GM19397 (cell line): ENCODE data around the gene KCNQ1.

Source experiments
- ATAC-seq: cut with Tn5 transposase; IDR thresholded peaks from one replicate; pipeline ENCODE4 v1.9.1; 2021; ENCODE audit warnings: mild to moderate bottlenecking, moderate library complexity; ENCODE audit not compliant: unreplicated experiment

KCNQ1 gene

DNA sequence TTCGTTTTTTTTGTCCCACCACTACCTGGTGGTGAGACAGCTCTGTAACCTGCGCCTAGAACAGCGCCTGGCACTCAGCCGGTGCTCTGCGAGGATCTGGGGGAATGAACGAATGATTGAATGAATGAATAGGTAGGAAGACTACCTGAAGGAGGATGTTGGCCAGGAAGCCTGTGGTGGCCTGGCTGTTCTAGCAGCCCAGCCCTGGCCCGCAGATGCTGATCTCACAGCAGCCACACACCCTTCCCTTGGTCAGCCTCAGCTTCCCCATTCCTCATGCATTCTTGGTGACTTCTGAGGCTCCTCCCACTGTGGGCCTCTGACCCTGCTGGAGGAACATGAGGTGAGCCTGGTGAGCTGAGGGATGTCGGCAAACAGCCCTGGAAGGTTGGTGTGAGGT, 4.2 kb upstream of the KCNQ1 start:
- no peak for ATAC-seq

DNA sequence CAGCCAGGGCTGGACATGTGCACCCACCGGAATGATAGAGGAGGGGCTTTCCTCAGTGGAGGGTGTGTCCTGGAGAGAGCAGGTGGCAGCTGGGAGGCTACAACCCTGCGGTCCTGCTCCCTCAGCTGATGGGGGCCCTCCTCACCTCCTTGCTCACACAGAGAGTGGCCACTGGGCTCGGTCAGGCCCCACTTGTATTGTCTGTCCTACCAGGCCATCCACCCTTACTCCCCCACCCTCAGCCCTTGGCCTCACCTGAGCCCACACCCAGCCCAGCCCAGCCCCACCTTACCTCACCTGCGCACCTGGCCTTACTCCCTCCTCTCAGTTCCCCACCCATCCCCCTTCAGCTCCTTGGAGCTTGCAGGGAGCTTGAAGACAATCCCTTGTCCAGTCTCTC, 3.6 kb upstream of the KCNQ1 start:
- ATAC-seq, result no peak

DNA sequence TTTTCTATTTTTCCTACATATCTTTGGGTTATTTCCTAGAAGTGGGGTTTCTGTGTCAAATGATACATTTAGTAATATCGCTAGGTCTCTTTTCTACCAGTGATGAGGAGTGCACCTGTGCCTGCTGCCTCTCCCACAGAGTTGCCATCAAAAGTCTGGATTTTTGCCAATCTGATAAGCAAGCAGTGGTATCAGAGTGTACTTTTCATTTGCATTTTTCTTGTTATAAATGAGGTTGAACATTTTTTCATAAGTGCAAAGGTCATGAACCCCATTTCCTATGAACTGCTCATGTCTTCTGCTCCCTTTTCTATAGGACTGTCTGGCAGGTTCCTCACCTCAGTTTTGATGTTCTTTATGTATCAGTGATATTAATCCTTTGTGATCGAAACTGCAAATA, 2.2 kb upstream of the KCNQ1 start:
- no peak for ATAC-seq

DNA sequence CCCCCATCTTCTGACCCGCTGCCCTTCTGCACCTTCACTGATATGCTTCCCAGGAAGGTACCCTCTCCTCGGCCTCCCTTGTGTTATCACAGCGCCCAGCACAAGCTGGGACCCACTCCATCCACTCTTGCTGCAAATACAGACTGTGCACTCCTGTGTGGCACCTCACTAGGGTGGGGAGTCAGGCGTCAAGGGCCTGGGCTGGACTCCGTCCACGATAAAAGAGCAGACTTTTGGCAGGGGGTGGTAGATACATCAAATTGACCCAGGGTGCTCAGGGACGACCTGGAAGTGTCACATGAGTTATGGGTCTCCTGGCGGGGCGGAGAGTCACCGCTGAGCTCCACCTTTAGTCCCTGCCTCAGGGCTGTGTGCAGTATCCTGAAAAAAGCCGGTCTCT, 1.4 kb upstream of the KCNQ1 start:
- ATAC-seq, result no peak

DNA sequence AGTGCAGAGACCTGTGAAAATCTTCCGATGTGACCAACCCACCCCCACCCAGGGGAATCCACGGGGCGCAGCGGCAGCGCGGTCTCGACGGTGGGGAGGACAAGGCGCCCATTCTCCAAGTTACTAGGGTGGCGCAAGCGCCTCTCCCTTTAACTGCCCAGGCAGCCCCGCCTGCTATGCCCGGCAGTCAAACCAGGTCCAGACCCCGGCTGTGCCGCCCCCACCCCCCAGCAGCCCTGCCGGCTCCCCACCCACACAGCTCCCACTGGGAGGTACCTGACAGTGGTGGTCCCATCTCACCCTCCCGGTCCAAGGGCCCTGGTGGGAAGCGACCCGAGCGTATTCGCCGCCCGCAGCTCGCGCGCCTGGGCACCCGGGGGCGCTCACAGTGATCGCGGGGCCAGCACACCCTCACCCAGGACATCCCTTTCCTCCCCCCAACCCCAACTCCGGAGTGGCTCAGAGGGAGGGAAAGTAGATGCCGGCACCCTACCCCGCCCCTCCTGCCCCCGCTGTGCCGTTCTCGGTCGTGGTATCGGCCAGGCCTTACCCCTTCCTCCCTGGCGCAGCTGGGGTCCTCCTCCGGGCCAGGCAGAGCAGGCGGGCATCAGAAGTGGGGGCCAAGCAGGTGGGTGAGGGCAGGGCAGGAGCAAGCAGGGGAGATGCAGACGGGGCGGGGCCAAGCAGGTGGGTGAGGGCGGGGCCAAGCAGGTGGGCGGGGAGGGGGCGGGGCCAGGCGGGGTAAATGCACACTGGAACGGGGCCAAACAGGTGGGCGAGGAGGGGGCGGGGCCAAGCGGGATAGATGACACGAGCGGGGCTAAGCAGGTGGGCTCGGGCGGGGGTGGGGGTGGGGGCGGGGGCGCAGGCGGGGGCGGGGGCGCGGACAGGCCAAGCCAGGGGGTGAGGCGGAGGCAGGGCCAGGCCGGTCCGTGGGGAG, 657 bp upstream of the KCNQ1 start, which contains the start of gene TRPM5:
TRPM5 (minus strand) TSS at position 634 of the 940 bp plus-strand sequence. CDS start 21,478 bp downstream, outside the sequence.
- no peak for ATAC-seq

DNA sequence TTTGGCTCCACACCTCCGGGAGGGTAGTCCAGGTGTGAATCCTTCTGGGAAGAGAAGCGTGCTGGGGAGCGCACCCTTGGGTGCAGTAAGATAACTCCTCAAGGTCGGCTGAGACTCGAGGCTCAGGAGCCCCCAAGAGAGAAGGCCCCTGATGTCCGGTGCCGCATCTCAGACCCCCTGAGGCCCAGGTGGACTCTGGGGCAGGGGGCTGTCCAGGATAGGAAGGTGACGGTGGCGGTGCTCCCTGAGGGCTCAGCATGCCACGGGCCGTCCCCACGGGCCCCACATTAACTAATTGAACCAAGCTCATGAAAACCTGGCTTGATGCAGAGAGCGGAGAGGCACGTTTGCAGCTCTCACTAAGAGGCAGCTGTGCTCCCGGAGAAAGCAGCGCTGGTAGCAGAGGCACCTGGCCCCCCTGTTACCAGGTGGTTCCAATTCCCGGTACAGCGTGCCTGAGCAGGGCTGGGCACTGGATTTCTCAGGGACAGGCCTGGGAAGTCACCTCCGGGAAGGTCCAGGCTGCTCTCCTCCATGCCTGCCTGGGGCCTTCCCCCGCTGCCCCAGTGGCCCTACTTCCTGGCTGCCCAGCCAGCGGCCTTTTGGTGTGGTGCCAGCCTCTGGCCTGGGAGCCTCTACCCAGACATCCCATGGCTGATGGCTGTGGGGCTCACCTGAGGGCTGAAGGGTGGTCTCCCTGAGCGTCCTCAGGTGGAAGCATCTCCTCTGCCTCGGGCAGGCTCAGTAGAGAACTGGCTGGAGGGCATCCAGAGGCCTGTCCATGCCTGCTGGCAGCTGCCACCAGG, 1.1 kb downstream of the KCNQ1 start:
- no peak for ATAC-seq

DNA sequence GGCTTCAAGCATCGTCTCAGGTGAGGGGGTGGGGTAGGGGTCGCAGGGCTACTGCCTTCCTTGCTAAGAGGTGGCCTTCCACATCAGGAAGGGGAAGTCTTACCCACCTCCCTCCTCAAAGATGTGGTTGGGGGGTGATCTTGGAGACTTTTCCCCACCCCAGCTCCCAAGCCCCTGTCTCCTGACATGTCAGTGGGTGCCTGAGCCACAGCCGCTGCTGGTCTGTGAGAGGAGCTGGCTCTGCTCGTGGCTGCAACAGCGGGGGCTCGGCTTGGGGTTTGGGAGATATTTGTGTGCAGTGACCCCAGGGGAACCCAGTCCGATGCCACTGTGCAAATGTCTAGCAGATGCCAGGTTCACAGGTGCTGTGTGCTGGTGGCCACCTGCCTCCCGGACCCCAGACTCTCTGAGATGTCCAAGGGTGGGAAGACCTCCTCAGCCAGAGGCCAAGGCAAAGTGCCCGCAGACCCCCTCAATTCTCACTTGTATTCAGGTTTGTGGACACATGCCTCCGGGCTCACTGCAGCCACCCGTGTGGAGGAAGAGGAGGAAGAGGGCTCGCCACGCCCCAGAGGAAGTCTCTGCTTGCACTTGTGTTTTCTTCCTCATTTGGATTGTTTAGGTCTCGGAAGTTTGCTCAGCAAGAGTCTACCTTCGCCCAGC, 1.9 kb downstream of the KCNQ1 start:
- ATAC-seq, result no peak

DNA sequence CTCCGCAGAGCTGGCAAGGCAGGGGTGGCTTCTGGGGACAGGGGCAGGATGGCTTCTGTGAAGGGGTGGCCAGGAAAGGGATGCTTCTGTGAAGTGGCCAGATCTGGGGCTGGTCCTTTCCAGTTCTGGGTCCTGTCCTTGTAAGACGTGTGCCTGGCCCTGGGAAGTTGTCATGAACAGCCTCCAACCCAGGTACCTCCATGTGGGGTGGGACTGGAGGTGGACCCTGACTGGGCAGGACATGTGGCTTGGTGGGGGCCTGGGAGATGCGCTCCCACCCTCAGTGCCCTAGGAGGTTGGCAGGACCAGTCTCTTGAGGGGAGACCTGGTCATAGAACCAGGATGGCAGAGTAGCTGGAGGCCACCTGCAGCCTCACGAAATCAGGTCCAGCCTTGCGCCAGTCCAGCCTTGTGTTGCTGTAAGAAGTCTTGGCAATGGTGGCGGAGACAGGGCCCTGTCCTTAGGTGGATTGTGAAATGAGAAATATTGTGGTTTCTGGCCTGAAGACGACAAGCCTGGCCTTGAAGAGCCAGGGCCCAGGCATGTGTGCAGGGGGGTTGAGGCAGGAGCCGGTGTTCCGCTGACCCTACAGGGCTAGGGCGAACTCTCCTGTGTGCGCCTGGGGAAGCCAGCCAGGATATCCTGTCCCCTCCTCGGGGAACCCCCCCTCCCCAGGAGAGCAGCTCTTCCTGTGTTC, 2.6 kb downstream of the KCNQ1 start:
- ATAC-seq, result no peak

DNA sequence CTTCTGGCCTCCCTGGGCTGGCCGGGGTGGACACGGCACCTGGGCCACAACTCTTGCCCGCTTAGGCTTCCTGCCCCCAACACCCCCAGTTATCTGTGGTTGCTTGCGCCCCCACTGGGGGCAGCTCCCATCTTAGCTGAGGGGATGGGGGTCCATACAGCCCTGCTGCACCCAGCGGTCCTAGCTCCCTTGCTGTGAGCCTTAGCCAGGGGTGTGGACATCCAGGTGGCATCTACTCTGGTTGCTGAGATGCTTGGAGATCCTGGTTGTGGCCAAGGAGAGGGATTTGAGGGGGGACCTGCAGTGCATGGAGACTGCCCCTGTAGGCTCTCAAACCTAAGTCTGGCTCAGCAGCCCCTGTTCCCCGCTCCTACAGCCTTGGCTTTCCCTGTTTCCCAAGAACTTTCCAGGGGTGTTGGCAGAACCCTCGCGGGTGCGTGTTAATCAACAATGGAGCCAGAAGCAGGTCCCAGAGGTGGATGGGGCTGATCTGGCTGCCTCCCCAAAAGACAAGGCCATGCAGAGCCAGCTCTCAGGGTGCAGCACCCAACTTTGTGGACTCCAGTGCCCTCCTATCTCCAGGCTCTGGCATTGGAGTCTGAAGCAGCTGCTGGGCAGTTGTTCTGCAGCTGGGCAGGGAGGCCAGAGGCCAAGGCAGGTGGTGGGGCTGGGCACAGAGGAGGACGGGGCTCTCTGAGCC, 3.3 kb downstream of the KCNQ1 start:
- no peak for ATAC-seq

DNA sequence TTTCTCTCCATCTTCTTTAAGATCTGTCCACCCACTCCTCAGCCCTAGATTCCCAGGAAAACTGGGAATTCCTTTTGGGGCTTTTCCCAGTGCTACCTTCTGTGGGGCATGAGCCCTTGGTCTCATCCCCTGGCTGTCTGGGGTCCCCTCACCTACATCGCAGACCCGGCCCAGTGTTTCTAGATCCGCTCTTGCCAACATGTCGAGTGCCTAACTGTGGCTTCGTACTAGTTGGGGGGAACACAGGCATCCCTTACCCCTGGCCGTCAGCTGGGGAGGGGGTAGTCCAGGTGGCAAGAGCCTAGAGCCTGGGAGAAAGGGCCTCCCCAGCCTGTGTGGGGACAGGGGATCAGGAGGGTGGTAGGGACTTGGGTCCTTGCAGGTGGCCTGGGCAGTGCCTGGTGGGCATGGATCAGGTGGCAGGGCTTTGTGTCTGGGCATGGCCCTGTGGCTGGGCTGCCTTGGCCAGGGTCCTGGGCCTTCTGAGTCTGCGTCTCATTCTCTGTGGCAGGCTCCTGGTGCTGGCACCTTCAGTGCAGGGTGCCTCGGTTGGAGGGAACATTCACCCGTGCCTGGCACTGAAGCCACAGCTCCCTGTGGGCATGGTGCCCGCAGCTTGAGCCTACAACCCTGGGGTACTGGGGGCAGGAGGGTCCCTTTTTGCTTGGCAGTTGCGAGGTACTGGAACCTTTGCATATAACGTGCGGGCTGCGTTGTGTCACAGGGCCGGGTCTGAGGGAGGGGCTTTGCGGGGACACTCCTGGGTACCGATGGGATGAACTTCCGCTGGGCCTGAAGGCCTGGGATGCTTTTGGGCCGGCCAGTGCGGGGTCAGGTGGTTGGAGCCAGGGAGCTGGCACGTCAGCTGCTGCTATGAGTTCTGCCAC, 4.1 kb downstream of the KCNQ1 start:
- no peak for ATAC-seq

DNA sequence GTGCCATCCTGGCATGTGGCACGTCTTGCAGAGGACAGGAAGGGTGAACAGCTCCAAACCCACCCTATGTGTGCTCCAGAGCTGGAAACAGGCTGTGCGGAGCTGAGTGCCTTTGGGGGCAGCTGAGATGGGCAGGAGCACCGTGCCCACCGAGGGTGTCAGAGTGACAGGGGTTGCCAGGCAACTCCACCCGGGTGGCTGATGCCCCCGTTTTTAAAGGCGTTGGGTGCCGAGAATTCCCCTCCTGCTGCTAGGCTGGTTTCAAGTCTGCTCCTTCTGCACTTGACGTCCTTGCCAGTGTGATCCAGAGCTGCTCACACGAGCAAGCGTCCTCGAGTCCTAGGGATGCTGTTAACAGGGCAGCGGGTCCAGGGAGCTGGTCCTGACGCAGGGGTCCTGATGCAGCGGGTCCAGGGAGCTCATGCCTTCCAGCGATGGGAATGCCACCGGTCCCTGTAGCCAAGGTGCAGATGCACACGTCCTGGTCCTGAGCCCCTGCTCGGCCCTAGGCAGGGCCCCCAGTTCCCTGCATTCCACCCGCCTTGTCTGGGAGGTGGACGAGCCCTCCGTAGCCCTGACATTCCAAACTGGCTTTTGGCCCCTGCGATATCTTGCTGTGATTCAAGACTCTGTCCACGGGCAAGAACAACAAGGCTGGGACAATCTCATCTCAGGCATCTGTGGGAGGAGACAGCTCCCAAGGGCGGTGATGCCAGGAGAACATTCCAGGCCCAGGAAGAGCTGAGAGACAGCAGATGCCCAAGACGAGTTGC, 4.9 kb downstream of the KCNQ1 start:
- ATAC-seq, result no peak

DNA sequence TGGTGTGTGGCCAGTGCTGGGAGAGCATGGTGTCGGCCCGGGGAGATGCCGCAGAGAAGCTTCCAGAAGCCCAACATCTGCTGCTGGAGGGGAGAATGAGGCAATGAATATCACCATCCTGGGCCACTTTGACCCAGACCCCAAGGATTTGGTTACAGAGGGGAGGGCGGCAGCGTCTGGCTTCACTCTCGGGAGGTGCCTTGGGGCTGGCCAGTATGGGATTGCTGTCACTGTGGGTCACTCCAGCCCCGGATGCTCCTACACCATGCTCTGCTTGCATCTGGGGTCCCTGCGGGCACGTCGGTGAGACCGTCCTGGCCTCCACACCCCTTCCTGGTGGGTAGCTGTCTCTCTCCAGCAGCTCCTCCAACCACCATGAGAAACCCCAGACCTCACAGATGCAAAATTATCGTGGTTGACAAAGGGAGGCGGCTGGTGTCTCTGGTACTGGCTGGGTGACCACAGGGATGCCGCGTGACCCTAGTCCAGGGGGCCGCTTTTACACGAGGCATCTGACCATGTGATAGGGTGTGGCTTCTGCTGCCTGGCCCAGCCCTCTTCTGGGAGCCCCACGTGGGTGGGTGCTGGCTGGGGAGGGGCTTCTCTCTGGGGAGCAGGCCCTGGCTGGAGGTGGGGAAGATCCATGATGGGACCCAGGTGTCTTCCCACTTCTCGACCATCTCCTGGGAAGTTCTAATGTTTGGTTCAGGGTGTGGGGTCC, 5.7 kb downstream of the KCNQ1 start:
- no peak for ATAC-seq

DNA sequence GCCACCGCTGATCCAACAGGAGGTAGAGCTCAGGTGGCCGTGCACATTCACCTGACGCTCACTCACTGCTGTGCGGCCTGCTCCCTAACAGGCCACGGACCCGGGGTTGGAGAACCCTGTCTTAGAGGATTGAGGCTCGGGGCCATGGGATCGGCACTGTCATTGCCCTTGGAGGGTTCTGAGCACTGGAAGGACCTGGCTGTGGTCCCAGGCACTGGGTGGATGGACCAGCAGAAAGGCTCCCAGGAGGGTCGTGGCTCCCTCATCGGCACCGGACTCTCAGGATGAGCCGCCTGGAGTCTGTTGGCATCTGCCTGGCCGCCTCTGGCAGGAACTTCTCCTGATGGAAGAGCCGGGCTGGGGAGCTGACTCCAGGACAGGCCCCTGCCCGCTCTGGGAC, 6.5 kb downstream of the KCNQ1 start:
- no peak for ATAC-seq

DNA sequence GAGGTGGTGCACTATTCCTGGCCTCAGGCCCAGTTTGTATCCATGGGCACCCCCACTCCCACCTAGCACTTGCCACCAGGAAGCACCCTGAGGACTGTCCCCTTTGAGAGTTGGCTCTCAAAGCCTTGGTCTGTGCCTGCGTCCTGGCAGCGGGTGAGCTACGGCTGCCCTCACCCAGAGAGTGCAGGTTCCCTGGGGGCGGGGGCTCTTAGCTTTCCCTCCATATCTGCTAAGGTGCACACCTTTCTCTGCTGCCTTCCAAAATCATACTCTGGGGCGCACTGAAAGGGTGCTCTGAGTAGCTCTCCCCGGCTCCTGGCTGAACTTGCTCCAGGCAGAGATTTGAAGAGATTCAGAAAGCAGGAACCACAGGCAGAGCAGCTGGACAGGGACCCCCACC, 7.1 kb downstream of the KCNQ1 start:
- no peak for ATAC-seq

DNA sequence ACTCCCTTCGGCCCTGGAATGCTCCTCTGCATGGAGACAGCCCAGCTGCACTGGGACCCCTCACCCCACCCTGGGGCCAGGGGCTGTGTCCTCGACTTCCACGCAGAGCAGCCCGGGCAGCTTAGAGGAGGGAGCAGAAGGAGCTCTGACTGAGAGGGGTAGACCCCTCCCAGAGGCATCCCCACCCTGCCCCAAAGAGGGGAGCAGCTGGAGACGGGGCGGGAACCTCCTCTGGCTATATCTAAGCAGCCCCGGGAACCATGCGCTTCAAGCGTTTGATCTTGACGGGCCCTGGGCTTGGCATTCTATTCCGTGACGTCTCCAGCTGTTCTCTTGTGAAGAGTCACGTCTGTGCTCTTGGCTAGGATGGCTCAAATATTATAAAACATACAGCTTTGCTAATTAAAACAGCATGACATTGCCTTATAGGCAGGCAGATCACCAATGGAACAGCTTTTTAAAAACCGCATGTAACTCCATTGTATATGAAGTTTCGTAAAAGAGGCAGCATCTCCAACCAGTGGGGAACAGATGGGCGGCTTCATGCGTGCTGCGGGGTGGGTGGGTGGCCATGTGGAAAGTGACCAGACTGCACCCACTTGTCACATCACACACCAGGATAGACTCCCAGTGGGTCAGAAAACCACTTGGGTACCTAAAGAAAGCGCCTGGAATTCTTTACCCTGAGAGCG, 7.7 kb downstream of the KCNQ1 start:
- no peak for ATAC-seq

DNA sequence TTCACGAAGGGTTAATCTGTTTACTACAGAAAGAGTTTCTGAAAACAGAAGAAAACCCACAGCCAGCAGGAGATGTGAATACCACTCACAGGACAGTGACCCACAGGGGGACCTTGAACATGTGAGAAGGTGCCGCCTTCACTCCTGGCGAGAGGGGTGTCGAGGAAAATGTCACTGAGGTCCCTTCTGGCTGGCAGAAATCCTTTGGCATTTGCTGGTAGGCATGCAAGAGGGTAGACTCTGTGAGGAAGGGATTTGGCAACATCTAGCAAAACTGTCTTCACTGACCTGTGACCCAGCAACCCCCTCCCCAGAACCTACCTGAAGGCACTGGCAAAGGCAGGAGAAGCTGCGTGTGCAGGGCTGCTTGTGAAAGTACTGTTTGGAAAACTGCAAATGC, 8.6 kb downstream of the KCNQ1 start:
- ATAC-seq, result no peak

DNA sequence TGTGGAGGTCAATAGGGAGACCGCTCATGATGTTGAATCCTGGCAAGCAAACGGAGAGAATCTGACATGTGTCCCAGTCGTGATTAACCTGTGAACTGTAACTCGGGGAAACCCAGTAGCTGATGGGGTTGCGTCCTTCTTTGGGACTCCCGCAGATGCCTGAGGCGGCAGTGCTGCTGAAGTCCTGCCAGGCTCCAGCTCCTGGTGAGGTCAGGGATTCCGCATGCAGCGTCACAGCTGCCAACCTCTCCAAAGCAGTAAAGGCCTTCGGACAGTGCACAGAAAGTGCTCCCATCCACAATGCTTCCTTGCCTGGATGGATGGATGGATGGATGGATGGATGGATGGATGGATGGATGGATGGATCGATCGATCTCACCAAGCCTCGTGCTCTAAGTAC, 13.5 kb downstream of the KCNQ1 start:
- ATAC-seq, result no peak
